Measurements from ENCODE around the gene PPP1R3D.
"Not testable (repeated sequence)": the region's sequence is repeated elsewhere in the genome, so short reads cannot be mapped to it uniquely, and the experiment has no call there.

Gene PPP1R3D

DNA sequence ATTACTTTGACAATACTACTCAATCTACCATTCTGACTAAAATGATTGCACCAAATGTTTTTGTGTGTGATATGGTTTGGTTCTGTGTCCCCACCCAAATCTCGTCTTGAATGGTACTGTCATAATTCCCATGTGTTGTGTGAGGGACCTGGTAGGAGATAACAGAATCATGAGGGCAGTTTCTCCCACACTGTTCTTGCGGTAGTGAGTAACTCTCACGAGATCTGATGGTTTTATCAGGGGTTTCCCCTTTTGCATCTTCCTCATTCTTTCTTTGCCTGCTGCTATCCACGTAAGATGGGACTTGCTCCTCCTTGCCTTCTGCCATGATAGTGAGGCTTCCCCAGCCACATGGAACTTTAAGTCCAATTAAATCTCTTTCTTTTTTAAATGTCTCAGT lies 27.5 kb downstream of the PPP1R3D start:
- no peak for DNase-seq

DNA sequence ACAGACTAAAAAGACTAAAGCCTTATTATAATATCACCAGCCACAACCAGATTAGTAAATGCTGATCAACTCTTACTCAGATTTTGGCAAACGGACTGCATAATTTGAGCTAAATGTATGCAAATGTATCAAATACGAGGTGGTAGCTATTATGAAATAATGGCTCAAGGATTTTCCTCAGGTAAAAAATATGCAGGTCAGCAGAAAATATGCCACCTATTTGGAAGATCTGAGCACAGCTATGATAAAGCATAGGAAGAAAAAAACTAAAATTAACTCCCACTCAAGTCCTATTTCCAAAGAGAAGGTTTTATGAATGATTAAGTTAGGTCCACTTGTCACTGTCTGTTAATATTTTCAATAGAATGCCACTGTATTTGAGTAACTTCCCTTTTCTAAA lies 29.1 kb downstream of the PPP1R3D start:
- DNase-seq: no peak

DNA sequence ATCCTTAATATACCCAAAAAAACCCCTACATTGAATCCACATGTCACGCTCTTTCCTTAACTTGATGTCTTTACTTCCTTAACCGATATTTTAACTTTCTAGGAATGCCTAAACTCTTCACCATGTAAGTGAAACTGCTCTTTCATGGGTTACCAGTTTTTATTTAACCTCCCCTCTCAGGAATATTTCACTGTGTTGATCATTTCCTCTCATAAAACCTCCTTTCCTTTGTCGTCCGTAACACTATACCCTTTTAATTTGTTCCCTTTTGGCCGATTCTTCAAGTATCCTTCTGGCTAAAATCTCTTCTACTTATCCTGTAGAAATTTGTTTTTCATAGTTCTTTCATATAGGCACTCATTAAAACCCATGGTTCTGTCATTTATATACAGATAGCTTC lies 31.2 kb downstream of the PPP1R3D start:
- DNase-seq: no peak

DNA sequence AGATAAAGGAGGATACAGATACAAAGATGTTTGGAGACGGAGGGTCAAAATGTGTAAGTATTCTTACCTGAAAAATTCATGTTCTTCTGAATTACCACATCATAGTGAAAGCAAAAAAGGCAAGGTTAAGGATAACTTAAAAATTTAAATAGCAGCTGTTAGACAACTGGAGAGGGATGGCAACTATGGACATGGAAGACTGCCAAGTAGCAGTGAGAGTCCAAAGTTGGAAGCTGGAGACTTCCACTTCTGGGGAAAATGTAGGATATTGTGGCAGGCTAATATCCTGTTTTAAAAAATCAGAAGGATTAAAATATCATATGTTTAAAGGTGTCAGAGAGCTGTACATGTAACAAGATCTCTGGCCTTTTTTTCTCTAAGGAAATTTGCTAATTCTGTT lies 36.5 kb downstream of the PPP1R3D start:
- no peak for DNase-seq

DNA sequence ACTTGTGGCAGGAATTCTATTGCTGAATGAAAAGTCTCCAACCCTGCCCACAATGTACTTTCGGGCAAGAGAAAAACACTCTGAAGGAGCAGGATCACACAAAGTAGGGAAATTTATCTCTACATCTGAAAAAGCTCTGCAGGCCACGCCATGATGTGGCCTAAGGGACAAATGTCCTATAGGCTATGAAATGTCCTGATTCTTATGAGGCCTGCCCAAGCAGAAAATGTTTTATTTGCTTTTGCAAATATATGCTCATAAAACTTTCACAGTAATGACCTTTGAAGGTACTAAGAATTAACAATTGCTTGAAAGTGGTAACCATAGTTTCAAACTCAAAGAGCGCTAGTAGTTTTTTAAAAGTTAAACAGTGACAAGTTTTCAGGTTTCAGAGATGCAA lies 37.6 kb downstream of the PPP1R3D start:
- no peak for DNase-seq

DNA sequence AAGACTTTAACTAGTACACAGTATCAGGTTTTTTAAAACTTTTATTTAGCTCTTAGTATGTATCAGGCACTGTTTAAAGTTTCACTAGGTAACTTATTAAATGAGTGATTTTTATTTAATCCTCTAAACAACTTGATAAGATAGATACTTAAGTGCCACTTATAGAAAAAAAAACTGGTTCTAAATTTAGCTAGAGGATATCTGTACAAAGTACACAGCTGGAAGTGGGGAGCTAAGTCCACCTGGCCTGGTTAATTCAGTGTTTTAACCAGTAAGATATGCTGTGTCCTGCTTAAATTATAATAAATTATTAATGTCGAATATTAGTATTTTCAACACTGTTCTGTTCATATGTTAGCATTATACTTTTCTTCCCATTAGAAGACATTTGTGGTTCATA lies 44.2 kb downstream of the PPP1R3D start:
- no peak for DNase-seq

DNA sequence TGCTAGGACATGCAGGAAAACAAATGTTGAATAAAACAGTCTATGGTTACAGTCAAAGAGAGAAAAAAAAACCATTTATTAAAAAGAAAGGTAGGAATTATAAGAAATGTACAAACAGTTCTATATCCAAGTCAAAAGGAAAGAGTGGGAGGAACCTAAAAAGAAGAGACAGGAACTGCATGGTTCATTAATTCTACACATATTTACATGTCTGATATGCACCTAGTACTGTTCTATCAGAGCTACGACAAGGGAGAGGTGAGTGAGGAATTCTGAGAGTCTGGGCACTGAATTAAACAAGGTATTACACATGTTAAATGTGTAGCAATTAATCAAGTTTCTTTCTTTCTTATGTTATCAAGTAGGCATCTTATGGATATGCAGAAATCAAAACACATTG lies 48.5 kb downstream of the PPP1R3D start:
- DNase-seq: no peak

DNA sequence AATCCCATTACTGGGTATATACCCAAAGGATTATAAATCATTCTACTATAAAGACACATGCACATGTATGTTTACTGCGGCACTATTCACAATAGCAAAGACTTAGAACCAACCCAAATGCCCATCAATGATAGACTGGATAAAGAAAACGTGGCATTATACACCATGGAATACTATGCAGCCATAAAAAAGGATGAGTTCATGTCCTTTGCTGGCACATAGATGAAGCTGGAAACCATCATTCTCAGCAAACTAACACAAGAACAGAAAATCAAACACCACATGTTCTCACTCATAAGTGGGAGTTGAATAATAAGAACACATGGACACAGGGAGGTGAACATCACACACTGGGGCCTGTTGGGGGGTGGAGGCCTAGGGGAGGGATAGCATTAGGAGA lies 50.1 kb downstream of the PPP1R3D start:
- not testable (repeated sequence) for DNase-seq

DNA sequence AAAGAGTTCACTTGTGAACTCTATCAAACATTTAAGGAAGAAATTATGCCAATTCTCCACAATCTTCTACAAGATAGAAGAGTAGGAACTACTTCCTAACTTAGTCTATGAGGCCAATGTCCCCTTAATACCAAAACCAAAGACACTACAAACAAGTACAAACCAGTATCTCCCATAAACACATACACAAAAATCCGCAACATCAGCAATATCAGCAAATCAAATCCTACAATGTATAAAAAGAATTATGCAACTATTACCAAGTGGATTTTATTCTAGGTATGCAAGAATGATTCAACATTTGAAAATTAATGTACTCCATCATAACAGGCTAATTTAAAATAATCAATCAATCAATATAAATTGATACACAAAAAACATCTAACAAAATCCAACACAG lies 52.1 kb downstream of the PPP1R3D start:
- no peak for DNase-seq
